Lower leg skin (tissue), 3 donors: Measurements from ENCODE around the gene NAP1L1.

Experiments
- POLR2A ChIP-seq, 2 donors: fragments of 450-650 bp; IDR thresholded peaks; one replicate each; pipeline ENCODE4 v1.6.1; 2016 to 2017; ENCODE audit warnings: antibody characterized with exemption in 2 of 2, mild to moderate bottlenecking in 1 of 2, moderate library complexity in 1 of 2
- TF ChIP-seq, protein P1 (sequence below), 3 donors: fragments of 450-650 bp; IDR thresholded peaks; one replicate each; pipeline ENCODE4 v1.5.1; 2016; ENCODE audit warnings: antibody characterized with exemption in 3 of 3, mild to moderate bottlenecking in 3 of 3, moderate library complexity in 2 of 3

DNA sequence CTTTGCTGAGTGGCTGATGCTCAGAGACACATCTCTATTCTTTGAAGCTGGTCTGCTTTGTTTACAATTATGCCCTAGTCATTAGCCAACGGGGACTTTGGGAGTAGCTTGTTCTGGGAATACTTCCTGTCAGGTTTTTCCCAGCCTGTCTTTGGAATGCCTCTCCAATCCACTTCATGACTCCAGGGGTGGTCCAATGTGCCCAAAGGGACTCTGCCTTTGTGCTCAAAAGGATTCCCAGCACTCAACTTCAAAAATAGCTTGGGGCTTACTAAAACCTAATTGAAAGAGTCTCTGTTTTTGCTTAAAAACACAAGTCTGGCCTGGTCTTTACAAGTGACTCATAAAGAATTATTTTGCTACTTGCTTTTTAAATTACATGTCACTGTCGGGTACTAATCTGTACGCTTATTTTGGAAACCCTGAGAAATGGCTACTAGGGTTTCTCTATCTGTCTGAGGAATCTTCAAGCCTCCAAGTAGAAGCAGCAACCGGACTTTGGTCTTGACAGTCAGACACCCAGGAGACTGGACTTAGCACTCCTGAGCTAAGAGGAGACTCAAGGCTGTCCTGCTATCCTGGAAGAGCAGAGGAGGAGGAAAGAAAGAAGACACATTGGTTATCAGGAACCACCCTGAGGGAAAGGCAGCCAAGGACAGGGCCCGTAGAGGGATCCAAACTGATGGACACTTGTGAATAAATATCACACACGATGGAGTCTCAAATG lies 73.6 kb downstream of the NAP1L1 start:
- TF ChIP-seq, protein P1, sequence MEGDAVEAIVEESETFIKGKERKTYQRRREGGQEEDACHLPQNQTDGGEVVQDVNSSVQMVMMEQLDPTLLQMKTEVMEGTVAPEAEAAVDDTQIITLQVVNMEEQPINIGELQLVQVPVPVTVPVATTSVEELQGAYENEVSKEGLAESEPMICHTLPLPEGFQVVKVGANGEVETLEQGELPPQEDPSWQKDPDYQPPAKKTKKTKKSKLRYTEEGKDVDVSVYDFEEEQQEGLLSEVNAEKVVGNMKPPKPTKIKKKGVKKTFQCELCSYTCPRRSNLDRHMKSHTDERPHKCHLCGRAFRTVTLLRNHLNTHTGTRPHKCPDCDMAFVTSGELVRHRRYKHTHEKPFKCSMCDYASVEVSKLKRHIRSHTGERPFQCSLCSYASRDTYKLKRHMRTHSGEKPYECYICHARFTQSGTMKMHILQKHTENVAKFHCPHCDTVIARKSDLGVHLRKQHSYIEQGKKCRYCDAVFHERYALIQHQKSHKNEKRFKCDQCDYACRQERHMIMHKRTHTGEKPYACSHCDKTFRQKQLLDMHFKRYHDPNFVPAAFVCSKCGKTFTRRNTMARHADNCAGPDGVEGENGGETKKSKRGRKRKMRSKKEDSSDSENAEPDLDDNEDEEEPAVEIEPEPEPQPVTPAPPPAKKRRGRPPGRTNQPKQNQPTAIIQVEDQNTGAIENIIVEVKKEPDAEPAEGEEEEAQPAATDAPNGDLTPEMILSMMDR (IDR thresholded peaks at IDR 0.05) = no peak
- no peak for TF ChIP-seq POLR2A (IDR thresholded peaks at IDR 0.05)
